ENCODE measurements around the gene JPT2. TPM values are rescaled to one million over a fixed set of nuclear protein-coding genes. Genes with fewer than 3 reads are reported as not detected.

The JPT2 gene, protein sequence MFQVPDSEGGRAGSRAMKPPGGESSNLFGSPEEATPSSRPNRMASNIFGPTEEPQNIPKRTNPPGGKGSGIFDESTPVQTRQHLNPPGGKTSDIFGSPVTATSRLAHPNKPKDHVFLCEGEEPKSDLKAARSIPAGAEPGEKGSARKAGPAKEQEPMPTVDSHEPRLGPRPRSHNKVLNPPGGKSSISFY
- 10 to 100 TPM; 22.7 to 28.5 (median 23.8) TPM for total RNA-seq

- DNase-seq (ENCODE audit: low spot score): peak; percentile 88
- ATAC-seq (ENCODE audit: low FRiP score): peak; percentile 99
- TF ChIP-seq, protein P1, sequence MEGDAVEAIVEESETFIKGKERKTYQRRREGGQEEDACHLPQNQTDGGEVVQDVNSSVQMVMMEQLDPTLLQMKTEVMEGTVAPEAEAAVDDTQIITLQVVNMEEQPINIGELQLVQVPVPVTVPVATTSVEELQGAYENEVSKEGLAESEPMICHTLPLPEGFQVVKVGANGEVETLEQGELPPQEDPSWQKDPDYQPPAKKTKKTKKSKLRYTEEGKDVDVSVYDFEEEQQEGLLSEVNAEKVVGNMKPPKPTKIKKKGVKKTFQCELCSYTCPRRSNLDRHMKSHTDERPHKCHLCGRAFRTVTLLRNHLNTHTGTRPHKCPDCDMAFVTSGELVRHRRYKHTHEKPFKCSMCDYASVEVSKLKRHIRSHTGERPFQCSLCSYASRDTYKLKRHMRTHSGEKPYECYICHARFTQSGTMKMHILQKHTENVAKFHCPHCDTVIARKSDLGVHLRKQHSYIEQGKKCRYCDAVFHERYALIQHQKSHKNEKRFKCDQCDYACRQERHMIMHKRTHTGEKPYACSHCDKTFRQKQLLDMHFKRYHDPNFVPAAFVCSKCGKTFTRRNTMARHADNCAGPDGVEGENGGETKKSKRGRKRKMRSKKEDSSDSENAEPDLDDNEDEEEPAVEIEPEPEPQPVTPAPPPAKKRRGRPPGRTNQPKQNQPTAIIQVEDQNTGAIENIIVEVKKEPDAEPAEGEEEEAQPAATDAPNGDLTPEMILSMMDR (IDR thresholded peaks at IDR 0.05): no peak
These were observed at the start of gene JPT2 for GRCh38 chr16:1677942-1678499. Gene JPT2, plus strand, starts transcription at chr16:1678279. Its CDS starts 34 bp downstream, at chr16:1678313.

GRCh38 chr16:1630450-1631213 lies 47.4 kb upstream of the JPT2 start:
- ATAC-seq (ENCODE audit: low FRiP score) (no peak), DNase-seq (ENCODE audit: low spot score) (no peak)
- TF ChIP-seq, protein P1 (IDR thresholded peaks at IDR 0.05): no peak

GRCh38 chr16:1631230-1631629 lies 46.8 kb upstream of the JPT2 start:
- TF ChIP-seq, protein P1 (IDR thresholded peaks at IDR 0.05): no peak
- no peak for DNase-seq (ENCODE audit: low spot score)
- no peak for ATAC-seq (ENCODE audit: low FRiP score)

DNA sequence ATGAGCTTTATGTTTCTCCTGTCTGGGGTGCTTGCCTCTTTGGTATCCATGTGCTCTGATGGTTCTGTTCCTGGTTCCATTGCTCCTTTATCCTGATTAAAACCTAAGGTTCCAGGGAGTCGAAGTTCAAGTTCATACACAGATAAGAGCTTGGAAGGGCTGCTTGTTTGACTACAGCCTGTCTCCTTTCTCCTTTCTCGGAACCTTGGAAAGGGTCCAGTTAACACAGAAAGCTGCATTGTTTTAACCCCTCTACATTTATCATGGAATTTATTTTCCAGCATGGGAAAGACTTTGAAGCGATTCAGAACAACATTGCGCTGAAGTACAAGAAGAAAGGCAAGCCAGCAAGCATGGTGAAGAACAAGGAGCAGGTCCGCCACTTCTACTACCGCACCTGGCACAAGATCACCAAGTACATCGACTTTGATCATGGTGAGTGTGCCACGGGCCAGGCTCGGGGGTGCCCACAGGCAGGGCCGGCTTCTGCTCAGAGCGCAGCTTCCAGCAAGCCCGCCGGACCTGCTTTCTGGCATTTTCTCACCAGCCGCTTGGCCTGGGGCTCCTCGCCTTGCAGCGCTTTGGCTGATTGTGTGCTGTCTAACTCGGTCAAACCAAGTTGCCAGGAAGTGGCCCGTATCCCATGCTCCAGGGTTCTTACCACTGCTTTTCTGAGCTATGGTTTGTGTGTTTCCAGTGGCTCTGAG lies 46.0 kb upstream of the JPT2 start:
- TF ChIP-seq, protein P1 (IDR thresholded peaks at IDR 0.05): no peak
- ATAC-seq (ENCODE audit: low FRiP score) (no peak), DNase-seq (ENCODE audit: low spot score) (no peak)

DNA sequence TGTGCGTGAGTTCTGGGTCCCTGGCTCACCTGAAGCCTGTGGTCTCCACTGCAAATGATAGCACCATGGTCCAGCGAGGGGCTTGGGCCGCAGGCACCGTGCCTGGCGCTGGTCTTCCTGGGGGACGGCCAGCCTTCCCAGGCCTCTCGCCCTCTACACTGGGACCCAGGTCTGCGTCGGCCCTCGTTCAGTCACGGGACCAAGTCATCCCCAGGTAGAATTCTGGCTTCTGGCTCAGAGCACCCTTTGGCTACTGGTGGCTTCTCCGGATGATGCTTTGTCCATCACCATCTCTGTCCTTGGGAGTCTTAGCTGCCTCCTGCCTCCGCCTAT lies 45.5 kb upstream of the JPT2 start:
- TF ChIP-seq, protein P1 (IDR thresholded peaks at IDR 0.05): no peak
- DNase-seq (ENCODE audit: low spot score): no peak
- no peak for ATAC-seq (ENCODE audit: low FRiP score)

DNA sequence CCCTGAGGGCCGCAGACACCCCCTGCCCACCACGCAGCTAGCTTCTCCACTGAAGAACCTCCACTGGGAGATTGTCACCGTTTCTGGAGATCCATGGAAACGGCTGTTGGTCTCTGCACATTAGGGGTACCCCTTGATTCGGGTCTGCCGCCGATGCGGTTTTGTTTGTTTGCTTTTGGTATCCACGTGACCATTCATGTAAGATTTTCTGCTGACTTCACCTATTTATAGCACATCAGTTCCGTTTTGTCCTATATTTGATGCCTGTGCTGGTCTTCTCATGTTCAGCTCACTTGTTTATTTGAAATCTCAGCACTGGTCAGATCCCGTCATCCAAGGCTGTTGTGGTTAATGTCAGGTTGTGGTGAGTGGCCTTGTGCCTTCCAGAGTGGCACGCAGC lies 44.8 kb upstream of the JPT2 start:
- ATAC-seq (ENCODE audit: low FRiP score) (no peak), DNase-seq (ENCODE audit: low spot score) (no peak)
- TF ChIP-seq, protein P1 (IDR thresholded peaks at IDR 0.05): no peak
